Urinary bladder (tissue), 4 donors: ENCODE results near the gene TLCD2. TPM values are rescaled to one million over a fixed set of nuclear protein-coding genes. Genes with fewer than 3 reads are reported as not detected.
"Not testable (repeated sequence)": the region's sequence is repeated elsewhere in the genome, so short reads cannot be mapped to it uniquely, and the experiment has no call there.

Experiments
- DNase-seq: peaks from one replicate; pipeline ENCODE4 v3.0.0-alpha.2; 2015; ENCODE audit errors: extremely low spot score
- H3K27ac ChIP-seq: one replicate; pipeline ENCODE4 v1.5.1; 2013; ENCODE audit warnings: low read depth, mild to moderate bottlenecking, moderate library complexity
- H3K36me3 ChIP-seq: one replicate; pipeline ENCODE4 v1.6.1; 2013; ENCODE audit warnings: mild to moderate bottlenecking, moderate library complexity; ENCODE audit not compliant: insufficient read depth
- H3K4me1 ChIP-seq: one replicate; pipeline ENCODE4 v1.6.1; 2013; ENCODE audit warnings: mild to moderate bottlenecking, moderate library complexity; ENCODE audit not compliant: insufficient read depth
- H3K4me3 ChIP-seq: one replicate; pipeline ENCODE4 v1.5.1; 2013; ENCODE audit warnings: low read depth, low read length
- WGBS: extraction: QIAGEN DNeasy Blood & Tissue Kit; methylation state at CpG from one replicate; pipeline ENCODE4 v1.1.7; 2013; 5-methylcytosine and 5-hydroxymethylcytosine counted together
- polyA plus RNA-seq: library from polyadenylated mRNA; stranded (reverse); fragments of 200-250 nt; gene quantifications from one replicate; pipeline ENCODE4 v1.2.3, GENCODE V29; 2013
- total RNA-seq: library from RNA; depleted of rRNA; stranded (reverse); fragments of >200 nt; gene quantifications from one replicate; pipeline ENCODE4 v1.2.3, GENCODE V29; 2014
- donor health status: healthy with polysubstance abuse.
- donor health status: healthy.

Gene TLCD2
- total and polyA plus RNA-seq, 2 donors = 3.8 to 4.6 TPM

DNA sequence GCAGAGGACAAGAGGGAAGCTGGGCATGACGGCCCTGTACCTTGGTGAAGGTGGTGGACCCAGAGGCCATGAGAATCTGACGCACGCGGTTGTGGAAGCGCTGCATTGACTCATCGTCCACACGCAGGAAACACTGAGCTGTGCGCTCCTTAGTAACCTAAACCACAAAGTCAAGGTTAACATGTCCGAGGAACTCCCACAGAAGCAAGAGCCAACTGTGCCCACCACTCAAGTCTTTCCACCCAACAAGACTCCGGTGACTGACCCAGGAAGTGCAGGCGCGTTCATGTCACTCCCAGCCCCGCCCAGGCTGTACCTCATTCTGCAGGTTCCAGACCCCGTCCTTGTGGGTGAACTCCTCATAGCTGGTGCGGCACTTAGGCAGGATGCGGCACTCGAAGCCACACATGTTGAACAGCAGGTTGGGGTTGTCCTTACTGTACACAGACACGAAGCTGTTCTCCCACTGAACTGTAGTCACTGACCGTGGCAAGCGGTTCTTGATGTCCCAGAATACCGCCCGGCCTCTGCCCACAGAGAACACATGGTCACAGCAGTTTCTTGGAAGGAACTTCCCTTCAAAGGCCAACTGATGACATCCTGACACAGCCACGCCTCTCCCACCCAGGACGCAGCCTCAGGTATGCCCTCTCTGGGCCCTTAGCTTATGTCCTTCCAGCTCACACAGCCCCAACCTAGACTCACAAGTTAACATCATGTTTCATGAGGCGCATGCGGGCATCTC is 37.0 kb downstream of the TLCD2 start:
- H3K4me1 ChIP-seq = no peaks in the 10 kb centered on the region
- peaks cover 33% of the 10 kb centered on the region for H3K36me3 ChIP-seq
- WGBS = 92% methylated on average over 26 of the region's 26 CpGs
- DNase-seq = no peak
- H3K27ac ChIP-seq = no peak overlapping the region
- no peak overlapping the region for H3K4me3 ChIP-seq

DNA sequence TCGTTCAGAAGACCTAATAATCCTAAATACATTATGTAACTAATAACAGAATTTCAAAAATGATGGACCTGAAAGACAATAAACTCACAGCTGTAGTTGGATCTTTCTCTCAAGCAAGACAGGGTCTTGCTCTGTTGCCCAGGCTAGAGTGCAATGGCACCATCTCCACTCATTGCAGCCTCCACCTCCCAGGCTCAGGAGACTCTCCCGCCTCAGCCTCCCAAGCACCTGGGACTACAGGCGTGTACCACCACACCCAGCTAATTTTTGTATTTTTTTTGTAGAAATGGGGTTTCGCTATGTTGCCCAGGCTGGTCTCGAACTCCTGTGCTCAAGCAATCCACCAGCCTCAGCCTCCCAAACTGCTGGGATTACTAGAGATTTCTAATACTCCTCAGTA is 46.2 kb downstream of the TLCD2 start:
- not testable (repeated sequence) for H3K4me3 ChIP-seq, DNase-seq, H3K4me1 ChIP-seq, H3K27ac ChIP-seq
- peaks cover 15% of the 10 kb centered on the region for H3K36me3 ChIP-seq
- WGBS = 93% methylated on average over 5 of the region's 5 CpGs

DNA sequence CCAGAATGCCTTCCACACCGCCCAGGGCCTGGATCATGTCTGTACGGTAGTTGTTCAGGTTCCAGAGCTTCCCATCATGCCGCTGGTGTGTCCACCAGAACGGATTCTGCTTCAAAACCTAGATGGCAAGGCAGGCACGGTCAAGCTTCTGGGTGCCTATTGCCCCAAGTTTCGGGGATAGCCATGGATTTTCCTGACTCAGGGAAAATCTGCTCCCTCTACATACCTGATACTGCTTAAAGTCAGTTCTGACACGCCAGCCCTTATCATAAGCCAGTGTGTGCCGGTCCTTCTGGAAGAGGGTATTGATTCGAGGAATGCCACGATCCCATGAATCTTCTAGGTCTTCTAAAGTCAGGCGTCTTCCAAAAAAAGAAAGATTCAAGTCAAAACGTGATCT is 49.1 kb downstream of the TLCD2 start:
- H3K4me1 ChIP-seq = no peaks in the 10 kb centered on the region
- H3K36me3 ChIP-seq = peaks cover 15% of the 10 kb centered on the region
- WGBS = 94% methylated on average over 12 of the region's 12 CpGs
- no peak for DNase-seq
- no peak overlapping the region for H3K4me3 ChIP-seq
- H3K27ac ChIP-seq = no peak overlapping the region

DNA sequence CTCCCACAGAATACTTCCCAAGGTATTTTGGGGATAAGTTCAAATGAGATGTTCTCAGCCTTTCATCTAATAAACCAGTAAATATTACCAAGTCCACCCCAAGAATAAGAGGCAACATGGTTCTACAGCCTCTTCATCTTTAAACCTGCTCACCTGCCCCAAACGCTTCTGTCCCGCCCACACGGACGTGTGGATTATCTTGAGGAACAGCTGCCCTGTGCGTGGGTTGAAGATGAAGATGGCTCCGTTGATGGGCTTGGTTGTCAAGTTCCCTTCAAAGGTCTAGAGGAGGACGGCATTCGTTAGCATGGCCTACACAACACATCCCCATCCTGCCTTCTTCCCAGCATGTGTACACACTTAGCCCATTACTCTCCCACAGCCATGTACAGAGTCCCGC is 52.1 kb downstream of the TLCD2 start:
- H3K27ac ChIP-seq = no peak overlapping the region
- no peak for DNase-seq
- H3K36me3 ChIP-seq = peaks cover 13% of the 10 kb centered on the region
- WGBS = 91% methylated on average over 9 of the region's 9 CpGs
- H3K4me3 ChIP-seq = no peak overlapping the region
- H3K4me1 ChIP-seq = no peaks in the 10 kb centered on the region

DNA sequence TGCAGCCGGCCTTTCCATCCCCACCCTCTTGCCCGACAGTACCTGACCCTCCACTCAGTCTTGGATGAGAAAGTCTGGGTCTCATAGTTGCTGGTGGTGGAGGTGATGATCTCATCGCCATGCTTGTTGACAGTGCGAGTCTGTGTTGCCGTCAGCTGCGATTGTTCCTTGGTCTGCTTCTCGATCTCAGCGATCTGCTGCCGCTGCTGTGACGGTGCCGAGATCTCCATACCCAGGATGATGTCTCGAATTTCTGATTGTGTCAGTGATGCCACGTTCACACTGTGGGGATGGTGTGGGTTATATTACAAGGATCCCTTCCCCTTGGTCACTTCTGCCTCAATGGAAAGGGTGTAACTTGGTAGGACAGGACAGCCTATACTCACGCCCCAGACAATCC is 56.4 kb downstream of the TLCD2 start:
- Histone ChIP-seq H3K27ac (no peak overlapping the region), H3K36me3 (no peaks in the 10 kb centered on the region)

DNA sequence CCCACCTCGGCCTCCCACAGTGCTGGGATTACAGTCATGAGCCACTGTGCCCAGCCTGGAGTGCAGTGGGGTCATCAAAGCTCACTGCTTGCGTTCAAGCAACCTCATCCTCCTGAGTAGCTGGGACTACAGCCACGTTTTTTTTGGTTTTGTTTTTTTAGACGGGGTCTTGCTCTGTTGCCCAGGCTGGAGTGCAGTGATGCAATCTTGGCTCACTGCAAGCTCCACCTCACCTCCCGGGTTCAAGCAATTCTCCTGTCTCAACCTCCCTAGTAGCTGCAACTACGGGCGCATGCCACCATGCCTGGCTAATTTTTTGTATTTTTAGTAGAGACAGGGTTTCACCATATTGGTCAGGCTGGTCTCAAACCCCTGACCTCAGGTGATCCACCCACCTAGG is 57.4 kb downstream of the TLCD2 start:
- DNase-seq, H3K27ac ChIP-seq: not testable (repeated sequence)
- 84% methylated on average over 7 of the region's 7 CpGs for WGBS

More for the DNA sequence above, 56.4 kb downstream of the TLCD2 start:
- H3K4me1 ChIP-seq = no peaks in the 10 kb centered on the region
- 94% methylated on average over 14 of the region's 14 CpGs for WGBS
- DNase-seq = no peak
- no peak overlapping the region for H3K4me3 ChIP-seq

More for the DNA sequence above, 57.4 kb downstream of the TLCD2 start:
- not testable (repeated sequence) for H3K4me3 ChIP-seq, H3K4me1 ChIP-seq, H3K36me3 ChIP-seq

Other genes with a start within 250 kb of the TLCD2 start
- 76.8 TPM for gene MYO1C, start 217.7 kb downstream of the TLCD2 start, total RNA-seq
- 125 TPM for gene MYO1C, start 217.7 kb downstream of the TLCD2 start, polyA plus RNA-seq
- 29.7 TPM for gene INPP5K, start 193.8 kb downstream of the TLCD2 start, total RNA-seq
- 37.2 TPM for gene INPP5K, start 193.8 kb downstream of the TLCD2 start, polyA plus RNA-seq
- 11.7 TPM for gene PITPNA, start 147.6 kb downstream of the TLCD2 start, total RNA-seq
- 42.8 TPM for gene PITPNA, start 147.6 kb downstream of the TLCD2 start, polyA plus RNA-seq
- 6.8 TPM for gene SLC43A2, start 81.5 kb downstream of the TLCD2 start, total RNA-seq
- 19.6 TPM for gene SLC43A2, start 81.5 kb downstream of the TLCD2 start, polyA plus RNA-seq
- gene SCARF1, start 64.6 kb downstream of the TLCD2 start, total RNA-seq = 10.7 TPM
- gene SCARF1, start 64.6 kb downstream of the TLCD2 start, polyA plus RNA-seq = 9.3 TPM
- 6.5 TPM for gene RILP, start 60.5 kb downstream of the TLCD2 start, total RNA-seq
- gene RILP, start 60.5 kb downstream of the TLCD2 start, polyA plus RNA-seq = 16.1 TPM
- 107 TPM for gene PRPF8, start 25.5 kb downstream of the TLCD2 start, total RNA-seq
- gene PRPF8, start 25.5 kb downstream of the TLCD2 start, polyA plus RNA-seq = 125 TPM
- gene WDR81, start 14.3 kb upstream of the TLCD2 start, total RNA-seq = 11.8 TPM
- gene WDR81, start 14.3 kb upstream of the TLCD2 start, polyA plus RNA-seq = 37.7 TPM
- 0.37 TPM for gene SERPINF2, start 32.5 kb upstream of the TLCD2 start, total RNA-seq
- 21.3 TPM for gene SERPINF2, start 32.5 kb upstream of the TLCD2 start, polyA plus RNA-seq
- gene SERPINF1, start 51.7 kb upstream of the TLCD2 start, total RNA-seq = 303 TPM
- gene SERPINF1, start 51.7 kb upstream of the TLCD2 start, polyA plus RNA-seq = 701 TPM
- gene SMYD4, start 119.5 kb upstream of the TLCD2 start, total RNA-seq = 14.1 TPM
- 12.8 TPM for gene SMYD4, start 119.5 kb upstream of the TLCD2 start, polyA plus RNA-seq
- 23.9 TPM for gene RPA1, start 119.6 kb upstream of the TLCD2 start, total RNA-seq
- 46.3 TPM for gene RPA1, start 119.6 kb upstream of the TLCD2 start, polyA plus RNA-seq